ENCODE results near the gene BANP.
"Not testable (repeated sequence)": the region's sequence is repeated elsewhere in the genome, so short reads cannot be mapped to it uniquely, and the experiment has no call there.

Gene BANP

GRCh38 chr16:88067530-88068411, 116.5 kb downstream of the BANP start:
- DNase-seq (ENCODE audit: low read depth): no peak

- no peak for DNase-seq (ENCODE audit: low read depth)
These were observed 117.5 kb downstream of the BANP start for GRCh38 chr16:88068476-88069396.

GRCh38 chr16:88069397-88070168, 118.3 kb downstream of the BANP start:
- DNase-seq (ENCODE audit: low read depth): no peak

- DNase-seq (ENCODE audit: low read depth): no peak
These were observed 119.1 kb downstream of the BANP start for GRCh38 chr16:88070341-88070740.

GRCh38 chr16:88070989-88071625, 119.9 kb downstream of the BANP start:
- no peak for DNase-seq (ENCODE audit: low read depth)

DNA sequence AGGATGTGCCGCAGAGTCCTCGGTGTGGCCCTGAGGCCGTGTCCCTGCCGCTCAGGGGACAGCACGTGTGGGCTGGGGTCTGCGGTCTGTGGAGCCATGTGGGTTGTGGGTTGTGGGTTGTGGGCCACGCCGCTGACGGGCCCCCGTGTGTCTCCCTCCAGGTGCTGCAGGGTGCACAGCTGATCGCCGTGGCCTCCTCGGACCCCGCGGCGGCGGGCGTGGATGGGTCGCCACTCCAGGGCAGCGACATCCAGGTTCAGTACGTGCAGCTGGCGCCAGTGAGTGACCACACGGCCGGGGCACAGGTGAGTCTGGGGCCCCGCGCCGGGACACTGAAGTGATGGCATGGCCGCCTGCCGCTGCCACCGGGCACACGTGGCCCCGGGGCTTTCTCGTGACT, 120.7 kb downstream of the BANP start:
- DNase-seq (ENCODE audit: low read depth): no peak

- no peak for DNase-seq (ENCODE audit: low read depth)
These were observed 121.4 kb downstream of the BANP start for GRCh38 chr16:88072571-88073001.

GRCh38 chr16:88073201-88073721, 122.0 kb downstream of the BANP start:
- no peak for DNase-seq (ENCODE audit: low read depth)

DNA sequence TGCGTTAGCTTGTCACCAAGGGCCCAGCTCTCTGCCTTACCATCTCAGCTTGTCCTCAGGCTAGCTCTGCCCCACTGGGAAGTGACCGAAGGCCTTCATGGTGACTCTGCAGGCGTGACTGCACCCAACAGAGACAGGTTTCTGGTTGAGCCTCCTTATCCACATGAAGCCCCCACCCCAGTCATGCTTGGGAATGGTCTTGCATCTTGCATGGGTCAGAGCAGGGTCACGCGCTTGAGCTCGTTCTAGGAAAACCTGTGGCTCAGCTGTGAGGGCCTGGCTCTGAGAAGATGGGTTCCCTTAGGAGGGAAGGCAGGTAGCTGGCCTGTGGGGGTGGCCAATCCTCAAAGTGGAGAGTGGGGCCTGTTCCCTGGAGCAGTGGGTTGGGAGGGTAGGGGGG, 122.8 kb downstream of the BANP start:
- no peak for DNase-seq (ENCODE audit: low read depth)

DNA sequence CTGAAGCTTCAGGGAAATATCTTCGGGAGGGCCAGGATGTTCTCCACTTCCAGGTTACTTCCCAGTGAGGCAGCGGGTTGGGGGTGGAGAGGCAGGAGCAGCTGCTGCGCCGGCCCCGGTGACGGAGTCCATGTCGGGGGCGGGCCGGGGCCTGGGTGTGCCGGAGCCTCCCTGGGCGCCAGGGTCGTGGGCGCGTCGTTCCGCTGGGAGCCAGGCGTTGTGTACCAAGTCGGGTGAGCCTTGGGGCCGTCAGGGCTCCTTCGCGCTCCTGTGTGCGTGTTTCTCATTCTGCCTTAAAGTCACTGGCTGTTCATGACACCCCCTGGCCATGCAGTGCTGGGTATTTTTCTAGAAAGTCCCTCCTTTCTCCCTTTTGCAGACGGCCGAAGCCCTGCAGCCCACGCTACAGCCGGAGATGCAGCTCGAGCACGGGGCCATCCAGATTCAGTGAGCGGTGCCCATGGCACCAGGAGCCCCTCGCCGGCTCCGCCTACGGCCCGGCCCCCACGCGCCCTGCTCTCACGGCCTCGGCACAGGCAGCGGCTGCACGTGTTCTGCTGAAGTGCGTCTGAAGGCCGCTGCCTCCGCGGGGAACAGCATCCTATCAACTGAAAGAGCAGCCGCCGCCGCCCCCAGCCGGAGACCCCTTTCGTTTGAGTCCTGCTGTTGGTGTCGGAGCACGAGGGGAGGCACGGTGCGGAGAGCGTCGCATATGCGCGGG, 125.1 kb downstream of the BANP start:
- DNase-seq (ENCODE audit: low read depth): no peak

- DNase-seq (ENCODE audit: low read depth): not testable (repeated sequence)
These were observed 125.7 kb downstream of the BANP start for GRCh38 chr16:88076932-88077320.

GRCh38 chr16:88077328-88078108, 126.3 kb downstream of the BANP start:
- DNase-seq (ENCODE audit: low read depth): no peak

GRCh38 chr16:88078111-88078775, 127.0 kb downstream of the BANP start:
- no peak for DNase-seq (ENCODE audit: low read depth)

DNA sequence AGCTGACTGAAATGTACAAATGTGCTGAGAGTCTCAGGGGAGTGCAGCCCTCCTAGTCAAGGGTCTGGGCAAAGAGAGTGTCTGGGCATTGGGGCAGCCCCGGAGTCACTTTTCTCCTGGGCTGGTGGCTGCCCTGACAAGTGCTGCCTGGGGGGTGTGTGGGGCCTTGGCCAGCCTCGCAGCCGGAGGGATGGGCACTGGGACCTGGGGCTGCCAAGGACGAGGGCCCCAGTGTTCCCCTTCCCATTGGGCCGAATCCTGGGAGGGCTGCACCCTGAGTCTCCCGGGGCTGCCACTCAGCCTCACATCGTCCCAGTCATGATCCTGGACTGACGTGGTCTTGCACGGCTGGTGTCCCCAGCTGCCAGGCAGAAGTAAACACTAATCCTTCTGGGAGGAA, 132.3 kb downstream of the BANP start:
- no peak for DNase-seq (ENCODE audit: low read depth)

- no peak for DNase-seq (ENCODE audit: low read depth)
These were observed 133.6 kb downstream of the BANP start for GRCh38 chr16:88084881-88085280.

GRCh38 chr16:88086571-88087516, 135.6 kb downstream of the BANP start:
- DNase-seq (ENCODE audit: low read depth): no peak

- no peak for DNase-seq (ENCODE audit: low read depth)
These were observed 136.3 kb downstream of the BANP start for GRCh38 chr16:88087517-88087877.

GRCh38 chr16:88088161-88088581, 136.9 kb downstream of the BANP start:
- no peak for DNase-seq (ENCODE audit: low read depth)
